Heart left ventricle (tissue), 13 donors: Measurements from ENCODE around the gene CERS3.

Experiments
- CTCF ChIP-seq, 12 donors: fragments of 200-600 bp; sonication (generic) in 4 of 12; IDR thresholded peaks; one replicate each; pipeline versions ENCODE4 v1.5.0 to v1.8.0; 2018 to 2022; ENCODE audit warnings: antibody characterized with exemption in 12 of 12, mild to moderate bottlenecking in 5 of 12
- POLR2A ChIP-seq, 2 donors: fragments of 450-650 bp; IDR thresholded peaks; one replicate each; pipeline ENCODE4 v1.6.1; 2017; ENCODE audit warnings: antibody characterized with exemption in 2 of 2, mild to moderate bottlenecking in 2 of 2, moderate library complexity in 2 of 2
- donor health status: ischemic (EF 13 %, LVEDD 7.1; RV severe dilation, severe dysfunction).
- donor health status: DM: no; HTN: yes; CAD: no.
- donor health status: DM: no; HTN: no; CAD: no.
- donor health status: ischemic (EF 25% LVEDD 6.9; RV normal size, moderate dysfunction).
- donor health status: ischemic (EF 25% LVEDD 5.7; RV mildly dilated, moderate dysfunction).
- donor health status: ischemic (EF 35%, LVEDD 5.7; RV mildly dilated, moderate dysfunction).
- donor health status: nonischemic (EF 11% LVEDD 7.7; RV severe dilation, severe dysfunction).
- donor health status: DM: yes; HTN: yes; CAD: no.
- donor health status: PGD.
- donor health status: ischemic (EF 29% LVEDD 5.4; RV normal size, mild dysfunction).
- donor health status: nonischemic (EF 23%, LVEDD 6.1; RV moderate dilation, normal function).

GRCh38 chr15:100476805-100477204 is 51.9 kb downstream of the CERS3 start:
- TF ChIP-seq CTCF (IDR thresholded peaks at IDR 0.05) (no peak), POLR2A (IDR thresholded peaks at IDR 0.05) (no peak)
